AG04450 (cell line): Measurements from ENCODE around the gene MYBBP1A. TPM values are rescaled to one million over a fixed set of nuclear protein-coding genes. Genes with fewer than 3 reads are reported as not detected.

Experiments
- CTCF ChIA-PET: fragments of 300-600, 350-600 bp; formaldehyde crosslinking; extraction: SDS; loops from one replicate; lab custom pipeline; 2022; ENCODE audit warnings: antibody characterized with exemption, inconsistent platforms; lab: Charles Lee
- POLR2A ChIA-PET: fragments of 350-600 bp; formaldehyde crosslinking; extraction: SDS; loops from one replicate; lab custom pipeline; 2021; ENCODE audit warnings: antibody characterized with exemption, inconsistent platforms; lab: Yijun Ruan, JAX
- DNase-seq: peaks from one replicate; pipeline ENCODE4 v3.0.0-alpha.2; 2011; ENCODE audit warnings: low read depth, low spot score
- H3K27ac ChIP-seq: one replicate; pipeline ENCODE4 v1.5.1; 2012; ENCODE audit warnings: low read depth, low read length, control low read depth
- H3K27me3 ChIP-seq: one replicate; pipeline ENCODE4 v1.6.0; 2012; ENCODE audit warnings: low read length; ENCODE audit not compliant: control insufficient read depth, insufficient read depth
- H3K4me3 ChIP-seq: 2 replicates; pipeline ENCODE4 v1.5.1; 2011; ENCODE audit warnings: mild to moderate bottlenecking, low read depth, low read length, control low read depth
- H3K9me3 ChIP-seq: 2 replicates; pipeline ENCODE4 v1.5.1; 2012; ENCODE audit warnings: low read length; ENCODE audit not compliant: control insufficient read depth, insufficient read depth
- CTCF ChIP-seq: IDR thresholded peaks from 2 replicates; pipeline ENCODE4 v1.5.1; 2011; ENCODE audit warnings: low read depth, low read length, control low read depth, inconsistent platforms
- polyA plus RNA-seq: library from polyadenylated mRNA; depleted of rRNA; stranded (reverse); fragments of >200 nt; gene quantifications from 2 replicates; pipeline ENCODE4 v1.2.3, GENCODE V29; 2011

Gene MYBBP1A
- polyA plus RNA-seq, 1 experiment, result 12.5 TPM

- Histone ChIP-seq H3K9me3 (no peaks in the 10 kb centered on the region), H3K27me3 (peaks cover 50% of the 10 kb centered on the region), H3K4me3 (no peak overlapping the region), H3K27ac (no peak overlapping the region)
- CTCF ChIA-PET, result no interaction called here
- no peak for TF ChIP-seq CTCF
- POLR2A ChIA-PET, result interaction anchor here (0.6 kb wide), 1 partner anchor 668 kb away, joined by 4 read pairs; no protein-coding TSS in a partner anchor
- DNase-seq, result no peak
Measured at GRCh38 chr17:4503283-4504025, 51.7 kb downstream of the MYBBP1A start.

- Histone ChIP-seq H3K9me3 (no peaks in the 10 kb centered on the region), H3K27ac (no peak overlapping the region), H3K27me3 (peaks cover 54% of the 10 kb centered on the region), H3K4me3 (no peak overlapping the region)
- TF ChIP-seq CTCF, result no peak
- no peak for DNase-seq
- ChIA-PET CTCF (no interaction called here), POLR2A (no interaction called here)
Measured at GRCh38 chr17:4502466-4503154, 52.6 kb downstream of the MYBBP1A start.

GRCh38 chr17:4501295-4501949 lies 53.8 kb downstream of the MYBBP1A start:
- ChIA-PET CTCF (no interaction called here), POLR2A (no interaction called here)

GRCh38 chr17:4500191-4500571 lies 55.0 kb downstream of the MYBBP1A start:
- no peak for DNase-seq
- ChIA-PET CTCF (interaction anchor here (0.6 to 0.8 kb wide), 2 partner anchors 10 to 202 kb away, joined by 3 read pairs; no protein-coding TSS in a partner anchor), POLR2A (no interaction called here)
- no peak overlapping the region for H3K27ac ChIP-seq
- TF ChIP-seq CTCF, result no peak
- peaks cover 67% of the 10 kb centered on the region for H3K27me3 ChIP-seq
- H3K9me3 ChIP-seq, result no peaks in the 10 kb centered on the region
- H3K4me3 ChIP-seq, result no peak overlapping the region

More at GRCh38 chr17:4501295-4501949, 53.8 kb downstream of the MYBBP1A start:
- TF ChIP-seq CTCF, result no peak
- H3K27me3 ChIP-seq, result peaks cover 64% of the 10 kb centered on the region
- no peak overlapping the region for H3K4me3 ChIP-seq
- no peaks in the 10 kb centered on the region for H3K9me3 ChIP-seq
- no peak overlapping the region for H3K27ac ChIP-seq
- no peak for DNase-seq
